Naive thymus-derived CD8-positive, alpha-beta T cell (primary cell): ENCODE measurements around the gene GABRB1. TPM values are rescaled to one million over a fixed set of nuclear protein-coding genes. Genes with fewer than 3 reads are reported as not detected.

Experiments
- ATAC-seq, 2 donors: fragments of 150-1000 bp; cut with Tn5 transposase in 1 of 2; sonication (Bioruptor Pico), chemical (Tn5 transposase) in 1 of 2; 1 replicate in 1 of 2; 2 replicates in 1 of 2; pipeline ENCODE4 v1.10.0; 2021; ENCODE audit warnings: mild to moderate bottlenecking in 2 of 2, moderate library complexity in 2 of 2
- POLR2A ChIA-PET: fragments of 350-600 bp; sonication (Branson Sonifier 250); formaldehyde crosslinking; loops from one replicate; lab custom pipeline; 2021; ENCODE audit warnings: antibody characterized with exemption; lab: Charles Lee
- DNase-seq, 10 donors: peaks; one replicate each; pipeline versions ENCODE4 v3.0.0 to v3.0.0-alpha.2; 2020 to 2022
- H3K27ac Mint-ChIP-seq, 10 donors: one replicate each; pipeline ENCODE4 v1.8.0; 2020 to 2022; ENCODE audit warnings: mild to moderate bottlenecking in 10 of 10, mixed read lengths in 10 of 10, moderate library complexity in 4 of 10, inconsistent platforms in 1 of 10
- H3K27me3 Mint-ChIP-seq, 5 donors: one replicate each; pipeline ENCODE4 v1.8.0; 2021 to 2022; ENCODE audit warnings: mixed read lengths in 5 of 5
- H3K36me3 Mint-ChIP-seq, 3 donors: one replicate each; pipeline ENCODE4 v1.8.0; 2020 to 2022; ENCODE audit warnings: mixed read lengths in 3 of 3, mild to moderate bottlenecking in 2 of 3, inconsistent platforms in 1 of 3
- H3K4me1 Mint-ChIP-seq, 4 donors: one replicate each; pipeline ENCODE4 v1.8.0; 2021 to 2022; ENCODE audit warnings: mixed read lengths in 4 of 4
- H3K4me3 Mint-ChIP-seq, 10 donors: one replicate each; pipeline ENCODE4 v1.8.0; 2020 to 2022; ENCODE audit warnings: mild to moderate bottlenecking in 10 of 10, mixed read lengths in 10 of 10, moderate library complexity in 6 of 10, inconsistent platforms in 1 of 10
- H3K9me3 Mint-ChIP-seq, 9 donors: one replicate each; pipeline ENCODE4 v1.8.0; 2020 to 2022; ENCODE audit warnings: mixed read lengths in 9 of 9, mild to moderate bottlenecking in 3 of 9, inconsistent platforms in 1 of 9, moderate library complexity in 1 of 9
- polyA plus RNA-seq, 3 donors: library from polyadenylated mRNA; unstranded; fragments of 300-500 nt; fragmentation: Illumina TruSeq; gene quantifications; one replicate each; pipeline ENCODE4 v1.2.3, GENCODE V29; 2021
- total RNA-seq, 8 experiments: library from RNA in 2 of 8; stranded (reverse) in 2 of 8; gene quantifications; one replicate each; pipeline ENCODE4 v1.2.3 and lab custom pipeline; 2021 to 2026

Gene GABRB1
- total and polyA plus RNA-seq, 5 experiments from 2014 or later = not detected

DNA sequence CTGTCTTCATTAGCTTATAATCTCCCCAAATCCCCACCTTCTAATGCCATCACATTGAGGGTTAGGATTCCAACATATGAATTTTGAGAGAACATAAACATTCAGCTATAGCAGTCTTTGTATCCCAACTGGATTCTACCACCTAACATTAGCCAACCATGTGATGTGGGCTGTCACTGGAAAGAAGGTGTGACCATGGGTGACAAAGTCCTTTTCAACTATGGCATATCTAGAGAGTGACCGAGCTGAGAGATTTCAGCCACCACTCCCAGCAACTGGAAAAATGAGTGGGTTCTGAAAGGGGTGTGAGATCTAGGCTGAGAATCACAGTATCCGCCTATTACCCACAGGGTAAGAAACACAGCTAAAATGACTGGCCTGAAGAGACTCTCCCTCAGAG lies 22.1 kb downstream of the GABRB1 start:
- no peak for DNase-seq
- no peak for ATAC-seq
- POLR2A ChIA-PET = no interaction called here
- peaks cover 7 to 26% (median 16%) of the 10 kb centered on the region in 5 donors for H3K27me3 Mint-ChIP-seq
- no peak overlapping the region for H3K4me3 Mint-ChIP-seq
- H3K9me3 Mint-ChIP-seq = peaks cover 0 to 2% (median 0%) of the 10 kb centered on the region in 9 donors
- no peaks in the 10 kb centered on the region for H3K36me3 Mint-ChIP-seq
- no peaks in the 10 kb centered on the region for H3K4me1 Mint-ChIP-seq
- H3K27ac Mint-ChIP-seq = no peak overlapping the region

DNA sequence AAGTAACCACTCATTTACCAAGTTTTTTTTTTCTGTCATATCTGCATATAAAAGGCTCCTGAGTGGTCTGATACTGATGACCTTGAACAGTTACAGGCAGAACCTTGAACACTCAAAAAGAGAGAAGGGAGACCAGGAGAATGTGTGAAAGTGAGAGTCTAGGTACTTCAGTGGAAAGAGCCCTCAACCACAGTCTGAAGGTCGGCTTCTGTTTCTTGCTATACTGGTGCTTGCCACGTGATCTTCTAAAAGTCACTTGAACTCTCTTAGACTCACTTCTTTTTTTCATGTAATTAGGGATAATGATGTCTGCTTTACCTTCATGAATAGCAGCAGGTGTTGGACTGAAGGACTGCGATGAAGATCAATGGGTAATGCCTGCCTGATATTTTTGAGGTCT lies 22.8 kb downstream of the GABRB1 start:
- no peak for ATAC-seq
- Mint-ChIP-seq H3K4me3 (no peak overlapping the region), H3K36me3 (no peaks in the 10 kb centered on the region), H3K27me3 (peaks cover 7 to 26% (median 16%) of the 10 kb centered on the region in 5 donors), H3K4me1 (no peaks in the 10 kb centered on the region), H3K27ac (no peak overlapping the region), H3K9me3 (peaks cover 0 to 2% (median 0%) of the 10 kb centered on the region in 9 donors)
- POLR2A ChIA-PET = no interaction called here
- DNase-seq = no peak

DNA sequence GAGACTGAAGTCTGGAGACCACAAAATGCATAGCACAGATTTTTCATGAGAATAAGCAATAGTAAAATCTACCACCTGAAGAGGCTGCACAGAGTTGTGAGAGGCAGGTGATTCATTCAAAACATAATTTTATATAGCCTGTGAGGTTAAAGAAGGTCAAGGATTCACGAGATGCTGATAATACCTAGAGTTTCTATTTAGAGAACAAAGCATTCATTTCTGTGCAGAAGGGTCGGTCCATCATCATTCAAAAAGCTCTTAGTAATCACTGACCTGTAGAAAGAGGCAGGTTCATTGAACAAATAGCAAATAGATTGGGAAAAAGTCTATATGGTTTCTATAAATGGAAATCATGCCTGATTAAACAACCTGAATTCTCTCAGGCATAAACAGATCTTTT lies 26.6 kb downstream of the GABRB1 start:
- DNase-seq = no peak
- no peak for ATAC-seq

DNA sequence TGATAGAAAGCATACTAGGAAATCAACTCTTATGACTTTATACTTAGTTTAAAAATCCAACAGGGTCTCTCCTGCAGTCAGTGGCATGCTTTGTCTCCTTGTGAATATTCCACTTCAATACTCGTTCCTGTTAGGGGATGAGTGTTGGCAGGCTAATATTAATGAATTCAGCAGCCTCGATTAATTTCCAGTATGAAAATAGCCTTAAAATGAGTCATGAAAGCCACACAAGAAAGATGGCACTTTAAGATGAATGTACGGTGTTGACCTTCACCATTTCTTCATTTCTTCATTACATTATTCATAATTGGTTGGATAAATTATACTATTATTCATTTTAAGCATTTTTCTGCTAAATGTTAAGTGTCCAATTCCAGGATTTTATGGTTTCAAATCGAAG lies 29.2 kb downstream of the GABRB1 start:
- Mint-ChIP-seq H3K27me3 (peaks cover 0 to 13% (median 3%) of the 10 kb centered on the region in 5 donors), H3K36me3 (no peaks in the 10 kb centered on the region), H3K4me3 (no peak overlapping the region), H3K9me3 (no peaks in the 10 kb centered on the region), H3K4me1 (no peaks in the 10 kb centered on the region), H3K27ac (no peak overlapping the region)
- no peak for ATAC-seq
- POLR2A ChIA-PET = no interaction called here
- DNase-seq = no peak

More for the DNA sequence above, 26.6 kb downstream of the GABRB1 start:
- no peaks in the 10 kb centered on the region for H3K4me1 Mint-ChIP-seq
- H3K9me3 Mint-ChIP-seq = no peaks in the 10 kb centered on the region
- POLR2A ChIA-PET = no interaction called here
- peaks cover 3 to 13% (median 3%) of the 10 kb centered on the region in 5 donors for H3K27me3 Mint-ChIP-seq
- no peak overlapping the region for H3K27ac Mint-ChIP-seq
- H3K4me3 Mint-ChIP-seq = no peak overlapping the region
- H3K36me3 Mint-ChIP-seq = no peaks in the 10 kb centered on the region

DNA sequence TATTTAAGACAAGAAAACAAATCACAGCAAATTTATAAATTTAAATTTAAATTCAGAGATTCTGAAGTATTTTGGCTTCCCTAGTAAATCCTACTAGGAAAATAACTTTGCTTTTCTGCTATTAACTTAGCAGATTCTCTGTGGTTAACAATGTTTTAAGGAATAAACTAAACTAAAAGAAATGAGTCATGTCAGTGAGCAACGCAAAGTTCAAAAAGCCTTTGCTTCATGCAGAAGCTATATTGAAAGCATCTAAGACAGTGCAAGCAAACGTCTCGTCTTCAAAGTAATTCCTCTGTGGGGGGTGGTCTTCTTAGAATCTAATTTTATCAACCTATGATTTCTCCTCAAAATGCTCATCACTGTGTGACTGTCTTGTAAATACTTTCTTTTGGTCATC lies 30.1 kb downstream of the GABRB1 start:
- Mint-ChIP-seq H3K36me3 (no peaks in the 10 kb centered on the region), H3K4me3 (no peak overlapping the region), H3K9me3 (no peaks in the 10 kb centered on the region), H3K27ac (no peak overlapping the region), H3K27me3 (peaks cover 0 to 11% (median 3%) of the 10 kb centered on the region in 5 donors), H3K4me1 (no peaks in the 10 kb centered on the region)
- no peak for DNase-seq
- no peak for ATAC-seq
- POLR2A ChIA-PET = no interaction called here

DNA sequence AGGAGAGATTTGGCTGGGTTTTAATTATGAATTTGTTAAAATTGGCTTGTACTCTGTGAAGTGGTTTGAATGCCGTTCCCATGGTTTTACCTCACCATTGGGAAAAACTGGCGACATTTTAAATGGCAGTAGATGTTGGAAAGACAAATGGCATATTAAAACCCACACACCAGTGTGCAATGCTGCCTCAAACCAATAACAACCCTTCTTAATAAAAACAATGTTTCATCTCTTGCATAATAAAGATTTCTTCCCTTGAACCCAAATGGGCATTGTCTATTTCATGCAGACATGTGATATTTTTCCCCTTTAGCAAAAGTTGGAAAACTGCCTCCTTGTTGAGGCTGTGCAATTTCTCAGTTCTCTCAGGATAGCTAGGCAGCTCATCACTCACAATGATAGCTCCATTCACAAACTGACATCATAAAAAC lies 33.7 kb downstream of the GABRB1 start:
- ATAC-seq = no peak
- no peak overlapping the region for H3K4me3 Mint-ChIP-seq
- POLR2A ChIA-PET = no interaction called here

DNA sequence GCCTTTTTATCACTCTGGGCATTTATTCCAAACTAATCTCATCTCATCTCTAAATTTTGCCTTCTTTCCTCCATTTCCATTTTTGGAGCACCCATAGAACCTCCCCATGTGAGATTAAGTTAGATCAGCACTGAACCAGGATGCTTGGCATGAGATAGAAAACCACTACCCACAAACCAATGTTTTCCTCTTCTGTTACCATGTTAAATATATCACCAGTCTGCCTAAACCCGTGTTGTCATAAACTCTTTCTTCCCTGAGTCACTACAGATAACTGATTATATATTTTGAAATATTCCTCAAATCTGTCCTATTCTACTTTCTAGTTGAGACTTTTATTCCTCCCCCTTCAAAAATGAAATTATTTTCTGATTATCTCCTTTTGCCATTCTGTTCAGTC lies 37.6 kb downstream of the GABRB1 start:
- Mint-ChIP-seq H3K9me3 (peaks cover 0 to 14% (median 0%) of the 10 kb centered on the region in 9 donors), H3K27ac (no peak overlapping the region), H3K4me3 (no peak overlapping the region), H3K4me1 (no peaks in the 10 kb centered on the region), H3K27me3 (peaks cover 0 to 16% (median 6%) of the 10 kb centered on the region in 5 donors), H3K36me3 (no peaks in the 10 kb centered on the region)
- POLR2A ChIA-PET = no interaction called here
- ATAC-seq = no peak
- no peak for DNase-seq

More for the DNA sequence above, 33.7 kb downstream of the GABRB1 start:
- no peak for DNase-seq
- H3K27ac Mint-ChIP-seq = no peak overlapping the region
- no peaks in the 10 kb centered on the region for H3K4me1 Mint-ChIP-seq
- H3K9me3 Mint-ChIP-seq = no peaks in the 10 kb centered on the region
- peaks cover 0 to 9% (median 1%) of the 10 kb centered on the region in 5 donors for H3K27me3 Mint-ChIP-seq
- no peaks in the 10 kb centered on the region for H3K36me3 Mint-ChIP-seq

DNA sequence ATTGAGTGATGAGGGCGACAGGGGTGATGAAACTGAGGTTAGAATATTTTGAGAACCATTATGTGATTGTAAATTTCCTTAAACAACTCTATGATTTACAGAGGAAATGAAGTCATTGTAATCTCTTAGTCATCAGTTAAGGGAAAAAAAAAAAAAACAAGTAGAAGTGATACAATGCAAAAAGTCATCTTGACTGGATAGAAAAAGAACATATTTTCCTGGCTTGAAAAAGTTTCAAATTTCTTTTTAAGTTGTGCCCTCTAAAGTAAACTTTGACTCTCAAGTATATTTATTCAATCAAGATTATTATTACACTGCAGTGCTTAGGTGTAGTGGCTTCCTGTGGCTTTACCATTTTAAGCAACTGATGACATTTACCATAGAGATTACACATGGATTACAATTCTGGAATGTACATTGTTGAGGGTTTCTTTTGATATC lies 40.6 kb downstream of the GABRB1 start:
- Mint-ChIP-seq H3K4me1 (no peaks in the 10 kb centered on the region), H3K27ac (no peak overlapping the region), H3K9me3 (peaks cover 0 to 14% (median 0%) of the 10 kb centered on the region in 9 donors), H3K4me3 (no peak overlapping the region), H3K27me3 (peaks cover 0 to 16% (median 6%) of the 10 kb centered on the region in 5 donors), H3K36me3 (no peaks in the 10 kb centered on the region)
- ATAC-seq = no peak
- DNase-seq = no peak
- POLR2A ChIA-PET = no interaction called here

DNA sequence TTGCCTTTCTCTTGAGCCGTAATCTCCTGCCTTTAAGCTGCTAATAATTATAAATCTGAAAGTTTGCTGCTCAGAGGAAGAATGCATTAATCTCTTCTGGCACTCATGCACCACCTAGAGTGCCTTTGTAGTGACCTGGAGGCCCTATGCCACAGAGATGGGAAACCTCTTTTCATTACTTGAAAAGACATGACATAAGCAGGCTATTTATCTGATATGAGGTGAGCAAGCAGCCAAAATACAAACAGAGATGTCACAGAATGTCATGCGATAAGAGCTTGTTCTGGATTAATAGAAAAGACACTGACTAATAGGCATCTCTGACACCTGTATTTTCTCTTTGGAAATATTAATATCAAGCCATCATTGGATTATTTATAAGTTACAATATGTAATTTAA lies 42.3 kb downstream of the GABRB1 start:
- DNase-seq = no peak
- Mint-ChIP-seq H3K27me3 (peaks cover 0 to 16% (median 6%) of the 10 kb centered on the region in 5 donors), H3K27ac (no peak overlapping the region), H3K9me3 (peaks cover 0 to 14% (median 0%) of the 10 kb centered on the region in 9 donors), H3K36me3 (no peaks in the 10 kb centered on the region), H3K4me3 (no peak overlapping the region), H3K4me1 (no peaks in the 10 kb centered on the region)
- POLR2A ChIA-PET = no interaction called here
- ATAC-seq = no peak

DNA sequence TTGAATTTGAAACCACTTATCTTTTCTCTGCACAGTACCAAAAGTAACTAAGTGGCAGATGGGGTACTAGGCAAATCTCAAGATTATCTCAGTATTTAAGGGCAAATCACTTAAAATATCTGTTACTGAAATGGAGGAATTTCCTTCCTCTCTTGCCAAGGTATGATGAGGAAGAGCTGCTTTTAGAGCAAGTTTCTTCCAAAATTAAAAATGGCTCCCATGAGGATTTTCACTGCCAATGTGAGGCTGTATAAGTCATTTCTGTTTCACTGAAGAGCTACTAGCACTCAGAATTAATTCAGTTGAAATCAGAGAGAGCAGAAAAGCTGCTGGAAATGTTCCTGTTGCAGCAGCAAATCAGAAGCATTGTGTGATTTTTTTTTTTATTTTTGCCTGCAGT lies 43.4 kb downstream of the GABRB1 start:
- H3K4me1 Mint-ChIP-seq = no peaks in the 10 kb centered on the region
- H3K36me3 Mint-ChIP-seq = no peaks in the 10 kb centered on the region
- DNase-seq (no peak), ATAC-seq (no peak)
- POLR2A ChIA-PET = no interaction called here
- no peak overlapping the region for H3K27ac Mint-ChIP-seq
- peaks cover 0 to 14% (median 0%) of the 10 kb centered on the region in 9 donors for H3K9me3 Mint-ChIP-seq
- peaks cover 0 to 16% (median 7%) of the 10 kb centered on the region in 5 donors for H3K27me3 Mint-ChIP-seq
- no peak overlapping the region for H3K4me3 Mint-ChIP-seq

DNA sequence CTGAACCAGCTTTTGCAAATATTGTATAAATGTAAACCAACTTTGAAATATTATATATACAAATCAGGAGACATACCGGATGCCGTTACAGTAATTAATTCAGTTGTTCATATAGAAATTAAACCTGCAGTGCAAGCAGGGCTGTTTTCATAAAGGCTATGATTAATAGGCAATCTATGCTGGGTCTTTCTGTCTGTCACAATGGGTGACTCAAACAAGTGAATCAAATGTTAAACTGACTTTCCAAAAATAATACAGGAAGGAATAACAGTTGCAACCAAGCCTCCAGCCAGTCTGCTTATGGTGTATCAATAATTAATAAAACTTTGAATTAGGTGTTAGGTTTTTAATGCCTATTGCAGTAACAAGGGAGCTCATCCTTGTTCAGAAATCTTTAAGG lies 43.9 kb downstream of the GABRB1 start:
- ATAC-seq (no peak), DNase-seq (no peak)
- no peak overlapping the region for H3K27ac Mint-ChIP-seq
- H3K9me3 Mint-ChIP-seq = peaks cover 0 to 14% (median 0%) of the 10 kb centered on the region in 9 donors
- H3K4me1 Mint-ChIP-seq = no peaks in the 10 kb centered on the region
- peaks cover 0 to 15% (median 7%) of the 10 kb centered on the region in 5 donors for H3K27me3 Mint-ChIP-seq
- H3K36me3 Mint-ChIP-seq = no peaks in the 10 kb centered on the region
- no peak overlapping the region for H3K4me3 Mint-ChIP-seq
- POLR2A ChIA-PET = no interaction called here

DNA sequence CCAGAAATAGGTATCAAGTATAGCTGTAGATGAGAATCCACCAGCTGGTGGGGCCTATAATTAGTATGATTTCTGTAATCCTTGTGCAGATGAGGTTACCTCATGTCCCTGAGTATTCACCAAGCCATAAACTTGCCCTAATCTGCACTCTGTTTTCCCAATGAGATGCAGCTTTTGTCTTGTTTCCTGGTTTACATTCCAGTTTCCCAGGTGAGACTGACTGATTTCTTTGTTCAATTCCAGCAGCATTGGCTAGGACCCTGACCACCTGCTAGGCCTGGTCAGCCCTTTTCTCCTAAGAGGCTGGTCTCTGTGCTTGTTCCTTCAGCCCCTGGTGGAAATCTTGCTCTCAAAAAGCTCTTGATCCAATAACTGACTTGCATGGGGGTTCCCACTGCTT lies 44.6 kb downstream of the GABRB1 start:
- POLR2A ChIA-PET = no interaction called here
- Mint-ChIP-seq H3K9me3 (peaks cover 0 to 8% (median 0%) of the 10 kb centered on the region in 9 donors), H3K4me3 (no peak overlapping the region), H3K27ac (no peak overlapping the region), H3K36me3 (no peaks in the 10 kb centered on the region), H3K4me1 (no peaks in the 10 kb centered on the region), H3K27me3 (peaks cover 0 to 8% (median 3%) of the 10 kb centered on the region in 5 donors)
- ATAC-seq = no peak
- no peak for DNase-seq

DNA sequence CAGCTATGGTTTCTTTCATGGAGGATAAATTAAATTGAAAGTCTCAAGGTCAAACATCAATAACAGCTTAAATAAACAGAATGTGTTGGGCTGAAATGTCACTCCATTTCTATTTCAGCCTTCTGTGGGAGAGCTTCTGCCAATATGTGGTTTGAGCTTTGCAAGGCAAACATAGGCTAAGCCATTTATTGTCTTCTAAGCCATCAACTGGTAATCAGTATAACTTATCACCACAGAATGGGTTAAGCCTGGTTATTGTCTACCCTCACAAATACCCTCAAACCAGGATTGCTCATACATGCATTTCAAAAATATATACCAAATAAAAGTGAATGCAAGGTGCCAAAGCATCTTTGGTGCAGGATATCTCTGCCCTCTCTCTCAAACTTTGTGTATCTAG lies 52.7 kb downstream of the GABRB1 start:
- Mint-ChIP-seq H3K4me3 (no peak overlapping the region), H3K9me3 (peaks cover 0 to 2% (median 0%) of the 10 kb centered on the region in 9 donors), H3K4me1 (no peaks in the 10 kb centered on the region), H3K36me3 (no peaks in the 10 kb centered on the region), H3K27ac (no peak overlapping the region), H3K27me3 (peaks cover 0 to 11% (median 1%) of the 10 kb centered on the region in 5 donors)
- ATAC-seq = no peak
- POLR2A ChIA-PET = no interaction called here
- no peak for DNase-seq

DNA sequence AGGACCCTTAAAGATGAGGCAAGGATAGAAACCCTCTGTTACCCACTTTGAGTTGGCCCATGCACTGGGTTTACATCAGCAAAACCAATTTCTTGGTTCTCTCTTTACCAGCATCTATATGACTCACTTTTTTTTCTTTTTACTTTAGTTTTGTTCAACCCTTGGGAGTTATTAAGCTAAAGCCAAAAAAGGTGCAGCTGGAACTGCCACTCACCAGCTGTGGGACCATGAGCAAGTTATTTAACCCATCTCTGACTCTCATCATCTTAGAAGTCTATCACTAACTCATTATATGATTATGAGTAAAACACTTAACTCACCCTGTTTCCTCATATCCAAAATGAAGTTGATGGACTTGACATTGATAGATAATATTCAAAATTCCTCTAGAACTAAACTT lies 53.4 kb downstream of the GABRB1 start:
- Mint-ChIP-seq H3K9me3 (no peaks in the 10 kb centered on the region), H3K27me3 (peaks cover 0 to 11% (median 0%) of the 10 kb centered on the region in 5 donors), H3K36me3 (no peaks in the 10 kb centered on the region), H3K27ac (no peak overlapping the region), H3K4me3 (no peak overlapping the region), H3K4me1 (no peaks in the 10 kb centered on the region)
- ATAC-seq (no peak), DNase-seq (no peak)
- POLR2A ChIA-PET = no interaction called here
